Neural progenitor cell (in vitro differentiated cells): Measurements from ENCODE around the gene MYL3. TPM values are rescaled to one million over a fixed set of nuclear protein-coding genes. Genes with fewer than 3 reads are reported as not detected.

Experiments
- DNase-seq: peaks from one replicate; pipeline ENCODE4 v3.0.0-alpha.2; 2016; ENCODE audit warnings: low spot score
- H2AFZ ChIP-seq: fragments of 200-600 bp; sonication (generic); replicated peaks from 2 replicates; pipeline ENCODE4 v1.6.1; 2016; ENCODE audit warnings: antibody characterized with exemption
- H3F3A ChIP-seq: fragments of 200-600 bp; sonication (generic); 2 replicates; pipeline ENCODE4 v1.6.1; 2016; ENCODE audit warnings: antibody characterized with exemption, low read depth
- H3K27ac ChIP-seq: fragments of 200-600 bp; sonication (generic); 2 replicates; pipeline ENCODE4 v1.5.1; 2016; ENCODE audit warnings: mild to moderate bottlenecking
- H3K27me3 ChIP-seq: fragments of 200-600 bp; sonication (generic); 2 replicates; pipeline ENCODE4 v1.6.1; 2016; ENCODE audit warnings: mild to moderate bottlenecking, moderate library complexity
- H3K36me3 ChIP-seq: fragments of 200-600 bp; sonication (generic); 2 replicates; pipeline ENCODE4 v1.5.1; 2016
- H3K4me1 ChIP-seq: fragments of 200-600 bp; sonication (generic); 2 replicates; pipeline ENCODE4 v1.6.1; 2016; ENCODE audit warnings: mixed run types
- H3K4me2 ChIP-seq: fragments of 200-600 bp; sonication (generic); 2 replicates; pipeline ENCODE4 v1.6.1; 2016
- H3K4me3 ChIP-seq: fragments of 200-600 bp; sonication (generic); 2 replicates; pipeline ENCODE4 v1.5.1; 2016
- H3K79me2 ChIP-seq: fragments of 200-600 bp; sonication (generic); 2 replicates; pipeline ENCODE4 v1.6.1; 2016; ENCODE audit warnings: low read depth
- H3K9ac ChIP-seq: fragments of 200-600 bp; sonication (generic); 2 replicates; pipeline ENCODE4 v1.6.1; 2016
- H3K9me3 ChIP-seq: fragments of 200-600 bp; sonication (generic); 2 replicates; pipeline ENCODE4 v1.5.1; 2016; ENCODE audit warnings: low read depth
- H4K20me1 ChIP-seq: fragments of 200-600 bp; sonication (generic); 2 replicates; pipeline ENCODE4 v1.6.1; 2016; ENCODE audit warnings: low read depth
- H3K27ac Mint-ChIP-seq: 3 replicates; pipeline ENCODE4 v1.8.0; 2021; ENCODE audit warnings: mixed read lengths
- H3K27me3 Mint-ChIP-seq: 2 replicates; pipeline ENCODE4 v1.8.0; 2022; ENCODE audit warnings: low read depth, mild to moderate bottlenecking, inconsistent platforms, moderate library complexity, mixed read lengths; ENCODE audit not compliant: insufficient read depth
- H3K36me3 Mint-ChIP-seq: 3 replicates; pipeline ENCODE4 v1.8.0; 2021; ENCODE audit warnings: mixed read lengths
- H3K4me1 Mint-ChIP-seq: 3 replicates; pipeline ENCODE4 v1.8.0; 2021; ENCODE audit warnings: mixed read lengths
- H3K4me3 Mint-ChIP-seq: 3 replicates; pipeline ENCODE4 v1.8.0; 2021; ENCODE audit warnings: mild to moderate bottlenecking, moderate library complexity, mixed read lengths
- H3K9me3 Mint-ChIP-seq: 3 replicates; pipeline ENCODE4 v1.8.0; 2020; ENCODE audit warnings: mixed read lengths
- CTCF ChIP-seq: fragments of 200-600 bp; sonication (generic); IDR thresholded peaks from 2 replicates; pipeline ENCODE4 v1.5.1; 2017; ENCODE audit warnings: antibody characterized with exemption, mild to moderate bottlenecking
- EZH2 ChIP-seq: fragments of 200-600 bp; sonication (generic); IDR thresholded peaks from 2 replicates; pipeline ENCODE4 v1.6.1; 2017; ENCODE audit warnings: antibody characterized with exemption, mild to moderate bottlenecking, moderate library complexity
- EZH2phosphoT487 ChIP-seq: fragments of 200-600 bp; sonication (generic); IDR thresholded peaks from 2 replicates; pipeline ENCODE4 v1.6.1; 2017; ENCODE audit warnings: antibody characterized with exemption
- total RNA-seq: library from RNA; depleted of rRNA; stranded (reverse); fragments of >200 nt; gene quantifications from 2 replicates; pipeline ENCODE4 v1.2.3, GENCODE V29; 2015; ENCODE audit warnings: low replicate concordance

MYL3 gene
- total RNA-seq, 1 donor from 2014 or later = not detected

- Mint-ChIP-seq H3K9me3 (peaks cover 20% of the 10 kb centered on the region), H3K4me3 (no peak overlapping the region), H3K4me1 (peaks cover 21% of the 10 kb centered on the region), H3K27ac (peak overlapping the region; percentile 79), H3K27me3 (peaks cover 1% of the 10 kb centered on the region), H3K36me3 (no peaks in the 10 kb centered on the region)
- Histone ChIP-seq H3K27ac (no peak overlapping the region), H3K9me3 (peaks cover 18% of the 10 kb centered on the region), H4K20me1 (no peaks in the 10 kb centered on the region), H3K4me1 (peaks cover 4% of the 10 kb centered on the region), H3K79me2 (no peaks in the 10 kb centered on the region), H3K9ac (no peak overlapping the region), H3K4me2 (peak overlapping the region; percentile 57), H3K4me3 (no peak overlapping the region), H2AFZ (peak overlapping the region; percentile 78), H3K36me3 (no peaks in the 10 kb centered on the region), H3F3A (peaks cover 7% of the 10 kb centered on the region), H3K27me3 (no peaks in the 10 kb centered on the region)
- no peak for DNase-seq
- TF ChIP-seq EZH2 (no peak), EZH2phosphoT487 (no peak), CTCF (no peak)
Observed at GRCh38 chr3:46844397-46844796, 18.8 kb downstream of the MYL3 start.

- Histone ChIP-seq H2AFZ (no peak overlapping the region), H3K79me2 (no peaks in the 10 kb centered on the region), H3K4me2 (no peak overlapping the region), H4K20me1 (no peaks in the 10 kb centered on the region), H3K4me1 (peaks cover 4% of the 10 kb centered on the region), H3K27ac (no peak overlapping the region), H3K9me3 (peaks cover 18% of the 10 kb centered on the region), H3K36me3 (no peaks in the 10 kb centered on the region), H3K4me3 (no peak overlapping the region), H3F3A (peaks cover 7% of the 10 kb centered on the region), H3K27me3 (no peaks in the 10 kb centered on the region), H3K9ac (no peak overlapping the region)
- peaks cover 12% of the 10 kb centered on the region for H3K4me1 Mint-ChIP-seq
- H3K9me3 Mint-ChIP-seq = peaks cover 27% of the 10 kb centered on the region
- TF ChIP-seq EZH2phosphoT487 = no peak
- no peak for TF ChIP-seq CTCF
- TF ChIP-seq EZH2 = no peak
- H3K27ac Mint-ChIP-seq = no peak overlapping the region
- DNase-seq = no peak
- no peak overlapping the region for H3K4me3 Mint-ChIP-seq
- peaks cover 2% of the 10 kb centered on the region for H3K27me3 Mint-ChIP-seq
- H3K36me3 Mint-ChIP-seq = no peaks in the 10 kb centered on the region
Observed at GRCh38 chr3:46843508-46843907, 19.7 kb downstream of the MYL3 start.

GRCh38 chr3:46840491-46840890, 22.8 kb downstream of the MYL3 start:
- no peak overlapping the region for H3K27ac ChIP-seq
- H3F3A ChIP-seq = peaks cover 6% of the 10 kb centered on the region
- H3K4me3 Mint-ChIP-seq = no peak overlapping the region
- no peak overlapping the region for H2AFZ ChIP-seq
- peaks cover 18% of the 10 kb centered on the region for H3K9me3 ChIP-seq
- H3K27me3 ChIP-seq = no peaks in the 10 kb centered on the region
- peaks cover 4% of the 10 kb centered on the region for H3K4me1 ChIP-seq
- TF ChIP-seq EZH2 (no peak), CTCF (no peak), EZH2phosphoT487 (no peak)
- H3K4me1 Mint-ChIP-seq = peaks cover 7% of the 10 kb centered on the region
- no peak overlapping the region for H3K9ac ChIP-seq
- H3K36me3 ChIP-seq = no peaks in the 10 kb centered on the region
- H3K27ac Mint-ChIP-seq = no peak overlapping the region
- H3K27me3 Mint-ChIP-seq = peaks cover 2% of the 10 kb centered on the region
- H3K4me3 ChIP-seq = no peak overlapping the region
- DNase-seq = no peak
- no peaks in the 10 kb centered on the region for H3K36me3 Mint-ChIP-seq
- no peak overlapping the region for H3K4me2 ChIP-seq
- H3K79me2 ChIP-seq = no peaks in the 10 kb centered on the region
- H3K9me3 Mint-ChIP-seq = peaks cover 41% of the 10 kb centered on the region
- H4K20me1 ChIP-seq = no peaks in the 10 kb centered on the region
